A549 (cell line): Measurements from ENCODE around the gene FMR1NB. TPM values are rescaled to one million over a fixed set of nuclear protein-coding genes. Genes with fewer than 3 reads are reported as not detected.

Experiments
- ATAC-seq, 2 experiments: fragments of 200-7000 bp in 1 of 2; fragments of >200 bp in 1 of 2; cut with Nextera tagmentation in 1 of 2; cut with Tn5 transposase in 1 of 2; 3 replicates each; pipeline versions ENCODE4 v1.8.0 to v1.9.1; 2018 to 2020; ENCODE audit warnings: mild to moderate bottlenecking in 1 of 2, moderate library complexity in 1 of 2
- CTCF ChIA-PET: fragments of 300-600 bp; sonication (Branson Sonifier 250); formaldehyde crosslinking; extraction: SDS; loops from one replicate; lab custom pipeline; 2021; ENCODE audit warnings: antibody characterized with exemption, inconsistent platforms; lab: Yijun Ruan, JAX
- POLR2A ChIA-PET: fragments of 350-600 bp; formaldehyde crosslinking; extraction: SDS; loops from one replicate; lab custom pipeline; 2021; ENCODE audit warnings: antibody characterized with exemption, inconsistent platforms; lab: Yijun Ruan, JAX
- DNase-seq, 2 experiments: peaks; one replicate each; pipeline versions ENCODE4 v3.0.0 to v3.0.0-alpha.2; 2011 to 2016; ENCODE audit warnings: low read depth in 1 of 2, low spot score in 1 of 2
- FAIRE-seq: peaks from 2 replicates; lab custom pipeline; 2011; peaks lifted over from hg19 to GRCh38; lab: Jason Lieb, UNC
- H3K27ac ChIP-seq, 2 experiments: fragments of >200 bp; sonication (Bioruptor Twin); formaldehyde crosslinking; 3 replicates each; pipeline ENCODE4 v1.5.1; 2016 to 2017
- H3K4me1 ChIP-seq: fragments of >200 bp; sonication (Bioruptor Twin); formaldehyde crosslinking; 3 replicates; pipeline ENCODE4 v1.6.1; 2016
- H3K4me2 ChIP-seq: fragments of >200 bp; sonication (Bioruptor Twin); formaldehyde crosslinking; 3 replicates; pipeline ENCODE4 v1.6.1; 2016
- H3K4me3 ChIP-seq: fragments of >200 bp; sonication (Bioruptor Twin); formaldehyde crosslinking; 3 replicates; pipeline ENCODE4 v1.5.1; 2016
- H3K9me3 ChIP-seq: fragments of >200 bp; sonication (Bioruptor Twin); formaldehyde crosslinking; 3 replicates; pipeline ENCODE4 v1.6.1; 2016
- CEBPB ChIP-seq, 2 experiments: fragments of >200 bp in 1 of 2; sonication (Bioruptor Twin) in 1 of 2; formaldehyde crosslinking in 1 of 2; IDR thresholded peaks; 2 replicates each; pipeline ENCODE4 v1.6.1; 2012 to 2016
- CHD2 ChIP-seq: fragments of 150-350 bp; IDR thresholded peaks from 2 replicates; pipeline ENCODE4 v1.6.1; 2014; ENCODE audit warnings: low read length; ENCODE audit not compliant: partially characterized antibody
- EHF ChIP-seq: fragments of 250-450 bp; sonication (Bioruptor Pico); IDR thresholded peaks from 2 replicates; pipeline ENCODE4 v1.5.0; 2020; ENCODE audit warnings: mild to moderate bottlenecking
- EHMT2 ChIP-seq: fragments of 200-600 bp; sonication (generic); IDR thresholded peaks from 2 replicates; pipeline ENCODE4 v1.6.1; 2016; ENCODE audit warnings: antibody characterized with exemption, low read depth, mild to moderate bottlenecking, moderate library complexity
- HOXA7 ChIP-seq: fragments of 250-450 bp; sonication (Bioruptor Pico); IDR thresholded peaks from 2 replicates; pipeline ENCODE4 v1.5.0; 2020; ENCODE audit warnings: mild to moderate bottlenecking, moderate library complexity
- JUN ChIP-seq, 2 experiments: fragments of >200 bp; sonication (Bioruptor Twin); formaldehyde crosslinking; IDR thresholded peaks; 2 replicates in 1 of 2; 3 replicates in 1 of 2; pipeline ENCODE4 v1.6.1; 2016 to 2017
- MAFK ChIP-seq: fragments of 450-650 bp; IDR thresholded peaks from 2 replicates; pipeline ENCODE4 v1.6.1; 2014; ENCODE audit not compliant: partially characterized antibody
- NFE2L2 ChIP-seq: fragments of 150-350 bp; conservative IDR thresholded peaks from 2 replicates; pipeline ENCODE4 v1.6.1; 2014; ENCODE audit warnings: low read length
- NR3C1 ChIP-seq: fragments of >200 bp; sonication (Bioruptor Twin); formaldehyde crosslinking; IDR thresholded peaks from 3 replicates; pipeline ENCODE4 v1.6.1; 2017
- POLR2A ChIP-seq: IDR thresholded peaks from 2 replicates; pipeline ENCODE4 v1.6.1; 2012; ENCODE audit warnings: mild to moderate bottlenecking, low read length
- RFX5 ChIP-seq: fragments of 450-650 bp; IDR thresholded peaks from 2 replicates; pipeline ENCODE4 v1.7.1; 2014; ENCODE audit warnings: antibody characterized with exemption, mild to moderate bottlenecking, moderate library complexity
- SMC3 ChIP-seq: fragments of >200 bp; sonication (Bioruptor Twin); formaldehyde crosslinking; IDR thresholded peaks from 3 replicates; pipeline ENCODE4 v1.6.1; 2018; ENCODE audit warnings: inconsistent platforms
- TFCP2L1 ChIP-seq: fragments of 250-450 bp; sonication (Bioruptor Pico); IDR thresholded peaks from 2 replicates; pipeline ENCODE4 v1.5.0; 2021; ENCODE audit warnings: mild to moderate bottlenecking
- ZC3H11A ChIP-seq: fragments of 450-650 bp; IDR thresholded peaks from 2 replicates; pipeline ENCODE4 v1.6.1; 2014; ENCODE audit warnings: antibody characterized with exemption, mild to moderate bottlenecking
- ZNF302 ChIP-seq: fragments of 250-450 bp; sonication (Bioruptor Pico); IDR thresholded peaks from 2 replicates; pipeline ENCODE4 v1.9.0; 2021; ENCODE audit warnings: inconsistent platforms, mild to moderate bottlenecking, moderate library complexity
- ZSCAN20 ChIP-seq: fragments of 250-450 bp; sonication (Bioruptor Pico); IDR thresholded peaks from 2 replicates; pipeline ENCODE4 v1.8.0; 2022; ENCODE audit warnings: mild to moderate bottlenecking, moderate library complexity
- WGBS: methylation state at CpG from one replicate; pipeline ENCODE4 v1.1.6; 2017; ENCODE audit errors: missing lambda C conversion rate; 5-methylcytosine and 5-hydroxymethylcytosine counted together
- polyA plus RNA-seq, 4 experiments: library from polyadenylated mRNA; depleted of rRNA in 3 of 4; stranded (reverse); fragments of >200 nt; fragmentation: RNase III in 1 of 4; extraction: RNeasy Plus Mini Kit Qiagen cat#74134 plus additional on column Dnase treatment in 1 of 4; gene quantifications; 2 replicates in 3 of 4; 3 replicates in 1 of 4; pipeline ENCODE4 v1.2.3, GENCODE V29; 2011 to 2017
- TF ChIP-seq, protein P1 (sequence below): fragments of >200 bp; sonication (Bioruptor Twin); formaldehyde crosslinking; IDR thresholded peaks from 3 replicates; pipeline ENCODE4 v1.6.1; 2016
- TF ChIP-seq, protein P2 (sequence below): fragments of 200-600 bp; sonication (generic); IDR thresholded peaks from 2 replicates; pipeline ENCODE4 v1.6.1; 2016; ENCODE audit warnings: antibody characterized with exemption, mild to moderate bottlenecking, moderate library complexity
- TF ChIP-seq, protein P3 (sequence below): IDR thresholded peaks from 2 replicates; pipeline ENCODE4 v1.6.1; 2012
- TF ChIP-seq, protein P4 (sequence below): IDR thresholded peaks from 2 replicates; pipeline ENCODE4 v1.6.1; 2012

The FMR1NB gene
- polyA plus RNA-seq, 2 of the 4 experiments (the other 2 are of a cell fraction), result not detected

DNA sequence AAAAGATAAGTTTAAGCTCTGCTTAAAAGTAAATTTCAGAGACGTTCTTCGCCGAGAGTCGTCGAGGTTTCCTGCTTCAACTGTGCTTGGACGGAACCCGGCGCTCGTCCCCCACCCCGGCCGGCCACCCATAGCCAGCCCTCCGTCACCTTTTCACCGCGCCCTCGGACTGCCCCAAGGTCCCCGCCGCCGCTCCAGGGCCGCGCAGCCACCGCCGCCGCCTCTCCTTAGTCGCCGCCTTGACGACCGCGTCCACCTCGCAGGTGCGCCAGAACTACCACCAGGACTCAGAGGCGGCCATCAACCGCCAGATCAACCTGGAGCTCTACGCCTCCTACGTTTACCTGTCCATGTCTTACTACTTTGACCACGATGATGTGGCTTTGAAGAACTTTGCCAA, 70.8 kb downstream of the FMR1NB start:
- FAIRE-seq, result no peak
- H3K4me2 ChIP-seq, result no peak overlapping the region
- DNase-seq, result no peak
- ChIA-PET POLR2A (no interaction called here), CTCF (interaction anchor here (0.6 kb wide), 1 partner anchor 1419 kb away, joined by 3 read pairs; no protein-coding TSS in a partner anchor)
- no peaks in the 10 kb centered on the region for H3K9me3 ChIP-seq
- no peak for ATAC-seq
- H3K4me3 ChIP-seq, result no peak overlapping the region
- 73% methylated on average over 35 of the region's 35 CpGs for WGBS
- H3K4me1 ChIP-seq, result no peaks in the 10 kb centered on the region
- no peak overlapping the region for H3K27ac ChIP-seq
- TF ChIP-seq RFX5 (no peak), HOXA7 (CRISPR knock-in tag) (no peak), SMC3 (no peak), ZSCAN20 (CRISPR knock-in tag) (no peak), NR3C1 (no peak), NFE2L2 (no peak), JUN (IDR thresholded peaks at IDR 0.05) (no peak), ZC3H11A (no peak), MAFK (no peak), EHF (CRISPR knock-in tag) (no peak), CHD2 (no peak), POLR2A (no peak)
- TF ChIP-seq, protein P1, sequence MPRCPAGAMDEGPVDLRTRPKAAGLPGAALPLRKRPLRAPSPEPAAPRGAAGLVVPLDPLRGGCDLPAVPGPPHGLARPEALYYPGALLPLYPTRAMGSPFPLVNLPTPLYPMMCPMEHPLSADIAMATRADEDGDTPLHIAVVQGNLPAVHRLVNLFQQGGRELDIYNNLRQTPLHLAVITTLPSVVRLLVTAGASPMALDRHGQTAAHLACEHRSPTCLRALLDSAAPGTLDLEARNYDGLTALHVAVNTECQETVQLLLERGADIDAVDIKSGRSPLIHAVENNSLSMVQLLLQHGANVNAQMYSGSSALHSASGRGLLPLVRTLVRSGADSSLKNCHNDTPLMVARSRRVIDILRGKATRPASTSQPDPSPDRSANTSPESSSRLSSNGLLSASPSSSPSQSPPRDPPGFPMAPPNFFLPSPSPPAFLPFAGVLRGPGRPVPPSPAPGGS, result no peak
- TF ChIP-seq, protein P2, sequence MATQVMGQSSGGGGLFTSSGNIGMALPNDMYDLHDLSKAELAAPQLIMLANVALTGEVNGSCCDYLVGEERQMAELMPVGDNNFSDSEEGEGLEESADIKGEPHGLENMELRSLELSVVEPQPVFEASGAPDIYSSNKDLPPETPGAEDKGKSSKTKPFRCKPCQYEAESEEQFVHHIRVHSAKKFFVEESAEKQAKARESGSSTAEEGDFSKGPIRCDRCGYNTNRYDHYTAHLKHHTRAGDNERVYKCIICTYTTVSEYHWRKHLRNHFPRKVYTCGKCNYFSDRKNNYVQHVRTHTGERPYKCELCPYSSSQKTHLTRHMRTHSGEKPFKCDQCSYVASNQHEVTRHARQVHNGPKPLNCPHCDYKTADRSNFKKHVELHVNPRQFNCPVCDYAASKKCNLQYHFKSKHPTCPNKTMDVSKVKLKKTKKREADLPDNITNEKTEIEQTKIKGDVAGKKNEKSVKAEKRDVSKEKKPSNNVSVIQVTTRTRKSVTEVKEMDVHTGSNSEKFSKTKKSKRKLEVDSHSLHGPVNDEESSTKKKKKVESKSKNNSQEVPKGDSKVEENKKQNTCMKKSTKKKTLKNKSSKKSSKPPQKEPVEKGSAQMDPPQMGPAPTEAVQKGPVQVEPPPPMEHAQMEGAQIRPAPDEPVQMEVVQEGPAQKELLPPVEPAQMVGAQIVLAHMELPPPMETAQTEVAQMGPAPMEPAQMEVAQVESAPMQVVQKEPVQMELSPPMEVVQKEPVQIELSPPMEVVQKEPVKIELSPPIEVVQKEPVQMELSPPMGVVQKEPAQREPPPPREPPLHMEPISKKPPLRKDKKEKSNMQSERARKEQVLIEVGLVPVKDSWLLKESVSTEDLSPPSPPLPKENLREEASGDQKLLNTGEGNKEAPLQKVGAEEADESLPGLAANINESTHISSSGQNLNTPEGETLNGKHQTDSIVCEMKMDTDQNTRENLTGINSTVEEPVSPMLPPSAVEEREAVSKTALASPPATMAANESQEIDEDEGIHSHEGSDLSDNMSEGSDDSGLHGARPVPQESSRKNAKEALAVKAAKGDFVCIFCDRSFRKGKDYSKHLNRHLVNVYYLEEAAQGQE, result no peak
- TF ChIP-seq, protein P3, sequence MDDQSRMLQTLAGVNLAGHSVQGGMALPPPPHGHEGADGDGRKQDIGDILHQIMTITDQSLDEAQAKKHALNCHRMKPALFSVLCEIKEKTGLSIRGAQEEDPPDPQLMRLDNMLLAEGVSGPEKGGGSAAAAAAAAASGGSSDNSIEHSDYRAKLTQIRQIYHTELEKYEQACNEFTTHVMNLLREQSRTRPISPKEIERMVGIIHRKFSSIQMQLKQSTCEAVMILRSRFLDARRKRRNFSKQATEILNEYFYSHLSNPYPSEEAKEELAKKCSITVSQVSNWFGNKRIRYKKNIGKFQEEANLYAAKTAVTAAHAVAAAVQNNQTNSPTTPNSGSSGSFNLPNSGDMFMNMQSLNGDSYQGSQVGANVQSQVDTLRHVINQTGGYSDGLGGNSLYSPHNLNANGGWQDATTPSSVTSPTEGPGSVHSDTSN, result no peak

DNA sequence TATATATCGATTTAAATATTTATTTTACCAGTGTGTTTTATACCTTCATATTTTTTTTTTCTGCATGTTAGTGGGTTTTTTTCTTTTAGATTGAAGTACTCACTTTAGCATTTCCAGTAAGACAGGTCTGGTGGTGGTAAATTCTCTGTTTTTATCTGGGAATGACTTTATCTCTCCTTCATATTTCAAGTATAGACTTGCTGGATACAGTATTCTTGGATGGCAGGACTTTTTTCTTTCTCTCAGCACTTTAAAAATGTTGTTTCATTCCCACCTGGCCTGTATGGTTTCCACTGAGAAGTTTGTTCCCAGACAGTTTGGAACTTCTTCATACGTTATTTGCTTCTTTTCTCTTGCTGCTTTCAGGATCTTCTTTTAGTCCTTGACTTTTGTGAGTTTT, 86.1 kb downstream of the FMR1NB start:
- Histone ChIP-seq H3K4me2 (no peak overlapping the region), H3K4me3 (no peak overlapping the region), H3K27ac (no peak overlapping the region), H3K4me1 (no peaks in the 10 kb centered on the region), H3K9me3 (no peaks in the 10 kb centered on the region)
- 5% methylated on average over 2 of the region's 2 CpGs for WGBS
- ChIA-PET POLR2A (no interaction called here), CTCF (no interaction called here)
- DNase-seq (no peak), ATAC-seq (no peak), FAIRE-seq (no peak)
- TF ChIP-seq CEBPB (IDR thresholded peaks at IDR 0.05), result no peak
- TF ChIP-seq, protein P4, sequence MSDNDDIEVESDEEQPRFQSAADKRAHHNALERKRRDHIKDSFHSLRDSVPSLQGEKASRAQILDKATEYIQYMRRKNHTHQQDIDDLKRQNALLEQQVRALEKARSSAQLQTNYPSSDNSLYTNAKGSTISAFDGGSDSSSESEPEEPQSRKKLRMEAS, result no peak
- no peak for TF ChIP-seq ZNF302
- no peak for TF ChIP-seq TFCP2L1
- TF ChIP-seq EHMT2, result no peak
